Endometrial microvascular endothelial cells (primary cell): Measurements from ENCODE around the gene GATA1. TPM values are rescaled to one million over a fixed set of nuclear protein-coding genes. Genes with fewer than 3 reads are reported as not detected.

ENCODE experiments used
- in situ Hi-C: cut with HindIII; loops from 2 replicates; pipeline ENCODE4 v1.10.0; 2017; ENCODE audit warnings: low sequenced_read_pairs, low pct_unique_long_range_greater_than_20kb; ENCODE audit errors: inconsistent ontology term
- total RNA-seq: library from RNA; depleted of rRNA; stranded (reverse); fragments of >200 nt; gene quantifications from one replicate; pipeline ENCODE4 v1.2.3, GENCODE V29; 2015; ENCODE audit errors: inconsistent ontology term

Gene GATA1
- total RNA-seq, 1 donor from 2014 or later: not detected

DNA sequence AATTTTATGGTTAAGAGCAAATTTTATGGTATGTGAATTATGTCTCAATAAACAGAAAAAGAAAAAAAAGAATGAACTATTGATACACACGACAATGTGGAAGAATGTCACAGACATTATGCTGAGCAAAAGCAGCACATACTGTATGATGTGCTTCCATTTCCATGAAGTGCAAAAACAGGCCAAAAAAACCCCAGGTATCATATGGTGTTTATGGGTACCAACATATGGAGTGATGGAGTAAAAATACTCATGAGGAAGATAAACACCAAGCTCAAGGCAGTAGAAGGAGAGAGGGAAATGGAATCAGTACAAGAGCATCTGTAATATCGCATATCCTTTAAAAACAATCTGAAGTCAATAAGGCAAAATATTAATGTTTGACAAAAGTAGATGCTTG lies 4.2 kb upstream of the GATA1 start:
- in situ Hi-C loops: no loop called here

DNA sequence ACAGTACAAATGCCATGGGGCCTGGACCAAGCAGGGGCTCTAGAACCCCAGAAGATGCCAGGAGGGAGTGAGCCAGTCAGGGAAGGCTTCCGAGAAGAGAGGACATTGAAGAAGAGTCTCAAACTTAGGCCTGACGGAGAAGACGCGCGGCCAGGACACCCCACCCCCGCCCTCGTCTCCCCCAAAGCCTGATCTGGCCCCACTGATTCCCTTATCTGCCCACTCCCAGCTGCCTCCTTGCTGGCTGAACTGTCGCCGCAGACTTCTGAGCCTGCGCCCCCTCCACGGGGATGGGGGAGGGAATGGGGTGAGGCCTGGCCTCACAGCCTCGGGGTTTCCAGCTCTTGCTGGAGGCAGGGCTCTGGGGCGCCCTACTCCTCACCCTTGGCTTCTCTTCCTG lies 3.6 kb upstream of the GATA1 start:
- in situ Hi-C loops: no loop called here

DNA sequence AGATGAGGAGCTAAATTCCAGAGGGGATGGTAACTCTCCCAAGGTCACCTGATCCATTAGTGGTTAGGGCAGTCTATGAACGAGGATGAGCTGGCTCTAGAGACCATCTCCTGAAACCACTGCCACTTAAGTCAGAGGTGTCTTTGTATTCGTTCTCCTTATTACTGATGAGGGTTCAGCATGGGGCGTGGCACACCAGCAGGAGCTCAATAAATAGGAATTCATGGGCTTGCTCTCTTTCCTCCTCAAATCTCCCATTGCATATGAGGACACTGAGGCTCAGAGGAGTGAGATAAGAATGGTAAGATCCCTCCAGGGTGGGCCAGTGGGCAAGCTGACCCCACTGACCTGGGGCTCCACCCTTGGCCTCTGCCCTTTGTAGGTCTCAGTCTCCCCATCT lies 1.7 kb upstream of the GATA1 start:
- in situ Hi-C loops: no loop called here

DNA sequence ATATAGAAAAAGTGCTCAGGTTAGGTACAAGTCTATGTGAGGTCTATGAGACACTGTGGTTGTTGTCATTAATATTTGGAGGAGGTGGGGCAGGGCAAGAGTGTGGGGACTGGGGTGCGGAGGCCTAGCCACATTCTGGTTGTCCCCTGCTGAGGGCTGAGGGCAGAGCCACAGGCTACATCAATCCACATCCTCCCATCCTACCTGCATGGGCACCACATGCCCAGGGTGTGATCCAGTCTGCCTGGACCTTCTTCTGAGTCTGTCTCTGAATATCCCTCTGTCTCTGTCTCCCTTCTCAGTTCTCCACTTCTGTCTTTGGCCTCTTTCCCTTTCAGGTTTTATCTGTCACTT lies 1.2 kb upstream of the GATA1 start:
- in situ Hi-C loops: no loop called here

DNA sequence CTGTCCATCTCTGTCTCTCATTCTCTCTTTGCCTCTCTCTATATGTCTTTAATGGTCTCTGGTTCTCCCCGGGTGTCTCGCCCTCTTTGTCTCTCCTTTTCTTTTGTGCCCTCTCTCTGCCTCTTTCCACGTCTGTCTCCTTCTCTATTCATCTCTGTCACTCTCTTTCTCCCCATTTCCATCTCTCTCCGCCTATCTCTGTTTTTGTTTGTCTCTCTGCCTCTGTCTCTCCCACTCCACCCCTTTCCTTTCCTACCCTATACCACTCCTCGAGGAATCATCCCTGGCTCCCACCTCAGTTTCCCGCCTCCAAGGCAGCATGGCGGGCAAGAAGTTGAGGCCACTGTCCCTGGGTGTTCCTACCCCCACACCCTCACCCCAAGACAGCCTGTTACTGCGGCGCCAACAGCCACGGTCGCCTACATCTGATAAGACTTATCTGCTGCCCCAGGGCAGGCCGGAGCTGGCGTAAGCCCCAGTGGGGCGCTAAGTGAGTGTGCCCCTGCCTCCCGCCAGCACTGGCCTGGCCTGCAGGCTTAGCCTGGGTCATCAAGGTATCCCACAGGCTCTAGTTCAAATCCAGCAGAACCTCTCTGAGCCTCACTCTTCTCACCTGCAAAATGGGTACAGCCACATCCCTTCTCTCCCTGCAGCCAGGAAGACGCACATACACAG lies 713 bp upstream of the GATA1 start:
- in situ Hi-C loops: no loop called here

DNA sequence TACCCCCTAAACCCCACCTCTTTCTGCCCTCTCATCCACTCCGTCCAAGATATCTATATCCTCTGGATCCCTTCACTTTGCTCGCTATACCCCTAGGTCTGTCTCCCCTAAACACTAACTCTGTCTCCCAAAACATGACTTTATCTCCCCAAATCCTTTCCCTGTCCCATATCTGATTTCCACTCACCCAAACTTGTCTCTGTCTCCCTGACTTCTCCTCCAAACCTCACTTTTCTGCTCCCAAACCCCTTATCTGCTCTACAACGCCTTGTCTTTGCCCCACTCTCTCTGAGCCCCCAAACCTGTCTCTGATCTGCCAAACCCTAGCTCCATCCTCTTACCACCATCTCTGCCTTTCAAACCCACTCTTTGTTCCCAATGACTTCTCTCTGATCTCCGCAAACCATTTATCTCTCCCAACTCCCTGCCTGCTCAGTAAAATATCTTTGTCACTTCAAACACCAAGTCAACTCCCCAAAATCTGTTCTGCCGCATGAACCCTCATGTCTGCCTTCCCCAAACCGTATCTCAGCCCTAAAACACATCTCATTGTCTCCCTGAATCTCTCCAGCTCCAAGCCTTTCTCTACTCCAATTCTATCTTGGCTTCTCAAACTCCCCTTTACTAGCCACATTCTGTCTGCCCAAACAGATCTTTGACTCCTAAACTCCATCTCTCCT lies 575 bp downstream of the GATA1 start:
- in situ Hi-C loops: no loop called here

DNA sequence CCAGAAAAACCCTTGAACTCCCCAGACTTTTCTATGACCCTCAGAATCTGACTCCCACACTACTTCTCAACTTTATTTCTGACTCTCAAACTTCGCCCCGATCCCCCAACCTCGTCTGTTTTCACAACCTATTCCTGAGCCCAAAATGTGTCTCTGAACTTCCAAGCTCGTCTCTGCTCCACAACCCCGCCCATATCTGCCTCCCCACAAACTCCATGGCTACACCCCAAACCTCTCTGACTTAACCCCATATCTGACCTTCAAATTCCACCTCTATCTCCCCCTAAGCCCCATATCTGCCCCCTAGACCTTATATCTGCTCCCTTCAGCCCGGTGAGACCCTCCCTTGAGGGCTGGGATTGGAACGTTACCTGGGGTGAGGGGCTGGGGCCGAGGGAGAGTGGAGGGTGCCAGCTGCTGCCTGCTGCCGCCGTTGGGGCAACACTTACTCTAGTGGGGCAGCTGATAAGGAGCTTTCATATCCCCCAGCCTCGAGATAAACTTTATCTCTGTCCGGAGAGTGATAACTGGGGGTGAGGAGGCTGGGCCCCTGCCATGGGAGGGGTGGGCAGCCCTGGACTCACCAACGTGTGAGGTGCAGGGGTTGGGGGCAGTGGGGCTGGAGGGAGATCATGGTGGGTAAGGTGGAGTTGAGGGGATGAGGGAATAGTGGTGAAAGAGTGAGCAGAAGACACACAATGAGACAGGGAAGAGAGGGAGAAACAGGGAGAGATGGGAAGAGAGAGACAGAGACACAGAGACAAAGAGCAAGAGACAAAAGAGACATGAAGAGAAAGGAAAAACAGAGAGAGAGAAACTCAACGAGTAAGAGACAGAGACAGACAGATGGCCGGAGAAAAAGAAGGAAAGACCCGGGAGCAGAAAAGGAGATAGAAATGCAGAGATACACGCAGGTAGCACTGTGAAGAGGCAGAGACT lies 1.4 kb downstream of the GATA1 start:
- in situ Hi-C loops: no loop called here

DNA sequence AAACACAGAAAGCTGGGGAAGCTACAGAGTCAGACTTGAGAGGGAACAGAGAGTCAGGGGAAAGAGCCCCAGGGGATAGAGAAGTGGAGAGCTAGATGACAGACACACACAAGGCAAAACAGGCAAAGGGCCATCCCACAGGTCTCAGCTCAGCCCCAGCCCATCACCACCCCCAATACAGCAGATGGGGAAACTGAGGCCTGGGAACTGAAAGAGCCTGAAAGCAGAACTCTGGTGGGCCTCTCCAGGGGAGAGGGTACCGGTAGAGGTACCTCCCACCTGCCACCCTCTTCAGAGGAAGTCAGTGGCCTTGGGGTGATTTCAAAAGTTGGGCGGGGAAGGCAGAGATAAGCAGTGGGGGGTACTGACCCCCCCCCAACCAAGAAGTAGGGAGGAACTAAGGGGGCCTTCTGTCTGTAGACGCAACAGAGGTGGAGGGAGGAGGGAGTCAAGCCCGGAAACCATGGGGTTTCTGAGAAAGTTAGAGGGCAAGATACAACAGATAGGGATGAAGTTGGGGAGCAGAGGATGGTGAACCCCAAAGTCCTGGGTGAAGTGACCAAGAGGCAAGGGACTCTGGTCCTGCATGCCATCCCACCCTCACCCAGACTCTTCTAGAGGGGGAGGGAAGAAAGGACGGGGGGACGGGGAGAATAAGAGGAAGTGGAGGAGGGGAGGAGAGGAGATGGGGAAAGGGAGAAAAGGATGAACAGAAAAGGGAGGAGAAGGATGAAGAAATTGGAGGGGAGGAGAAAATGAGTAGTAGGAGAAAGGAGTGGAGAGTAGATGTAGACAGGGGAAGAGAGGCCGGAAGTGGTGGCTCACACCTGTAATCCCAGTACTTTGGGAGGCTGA lies 3.2 kb downstream of the GATA1 start:
- in situ Hi-C loops: no loop called here

DNA sequence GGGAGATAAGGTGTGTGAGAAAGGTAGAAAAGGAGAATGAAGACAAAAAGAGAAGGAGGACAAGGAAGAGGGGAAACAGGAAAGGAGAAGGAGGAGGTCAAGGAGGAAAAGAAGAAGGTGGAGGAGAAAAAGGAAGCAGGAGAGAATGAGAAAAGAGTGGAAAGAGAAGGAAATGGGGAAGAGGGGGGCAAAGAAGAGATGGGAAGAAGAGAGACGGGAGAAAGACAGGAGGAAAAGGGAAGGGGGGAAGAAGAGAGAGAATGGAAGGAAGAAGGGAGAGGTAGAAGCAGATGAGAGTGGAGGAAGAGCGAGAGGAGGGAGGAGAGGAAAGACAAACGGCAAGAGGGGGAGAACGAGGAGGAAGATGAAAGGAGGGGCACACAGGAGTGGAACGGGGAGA lies 4.1 kb downstream of the GATA1 start:
- in situ Hi-C loops: no loop called here

DNA sequence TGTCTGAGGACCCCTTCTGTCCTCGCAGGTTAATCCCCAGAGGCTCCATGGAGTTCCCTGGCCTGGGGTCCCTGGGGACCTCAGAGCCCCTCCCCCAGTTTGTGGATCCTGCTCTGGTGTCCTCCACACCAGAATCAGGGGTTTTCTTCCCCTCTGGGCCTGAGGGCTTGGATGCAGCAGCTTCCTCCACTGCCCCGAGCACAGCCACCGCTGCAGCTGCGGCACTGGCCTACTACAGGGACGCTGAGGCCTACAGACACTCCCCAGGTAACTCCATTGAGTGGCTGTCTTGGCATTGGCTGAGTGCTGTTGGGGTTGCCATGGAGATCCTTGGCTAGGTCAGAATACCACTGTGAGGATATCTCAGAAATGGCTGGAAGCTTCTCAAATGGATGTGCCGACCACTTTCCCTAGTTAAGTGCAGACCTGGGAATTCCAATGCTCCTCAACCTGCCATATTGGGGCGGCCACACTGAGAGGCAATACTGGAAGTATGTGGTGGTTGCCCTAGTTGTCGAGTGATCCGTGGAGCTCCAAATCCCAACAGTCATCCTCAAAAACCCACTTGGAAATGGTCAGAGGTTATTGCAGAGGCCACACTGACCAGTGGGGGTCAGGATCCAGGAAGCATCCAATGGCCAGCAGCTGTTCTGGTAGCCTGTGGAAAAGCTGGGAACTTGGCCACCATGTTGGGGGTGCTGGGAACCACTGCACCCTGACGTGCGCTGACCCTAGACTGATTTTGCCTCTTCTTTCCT lies 4.9 kb downstream of the GATA1 start:
- in situ Hi-C loops: no loop called here

DNA sequence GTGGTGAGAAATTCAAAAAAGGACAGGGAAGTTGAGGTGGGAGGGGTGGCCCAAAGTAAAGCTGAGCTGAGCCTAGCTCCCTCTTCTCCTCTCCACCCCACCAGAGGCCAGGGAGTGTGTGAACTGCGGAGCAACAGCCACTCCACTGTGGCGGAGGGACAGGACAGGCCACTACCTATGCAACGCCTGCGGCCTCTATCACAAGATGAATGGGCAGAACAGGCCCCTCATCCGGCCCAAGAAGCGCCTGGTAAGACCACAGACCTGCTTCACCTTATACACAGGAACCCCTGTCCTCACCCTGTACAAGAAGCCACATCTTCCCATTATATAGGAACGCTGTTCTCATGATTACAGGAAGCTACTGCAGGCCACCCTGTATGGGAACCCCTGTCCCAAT lies 5.8 kb downstream of the GATA1 start:
- in situ Hi-C loops: no loop called here

DNA sequence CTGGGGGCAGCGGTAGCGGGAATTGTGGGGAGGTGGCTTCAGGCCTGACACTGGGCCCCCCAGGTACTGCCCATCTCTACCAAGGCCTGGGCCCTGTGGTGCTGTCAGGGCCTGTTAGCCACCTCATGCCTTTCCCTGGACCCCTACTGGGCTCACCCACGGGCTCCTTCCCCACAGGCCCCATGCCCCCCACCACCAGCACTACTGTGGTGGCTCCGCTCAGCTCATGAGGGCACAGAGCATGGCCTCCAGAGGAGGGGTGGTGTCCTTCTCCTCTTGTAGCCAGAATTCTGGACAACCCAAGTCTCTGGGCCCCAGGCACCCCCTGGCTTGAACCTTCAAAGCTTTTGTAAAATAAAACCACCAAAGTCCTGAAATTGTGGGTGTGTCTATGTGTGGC lies 7.5 kb downstream of the GATA1 start:
- in situ Hi-C loops: no loop called here

DNA sequence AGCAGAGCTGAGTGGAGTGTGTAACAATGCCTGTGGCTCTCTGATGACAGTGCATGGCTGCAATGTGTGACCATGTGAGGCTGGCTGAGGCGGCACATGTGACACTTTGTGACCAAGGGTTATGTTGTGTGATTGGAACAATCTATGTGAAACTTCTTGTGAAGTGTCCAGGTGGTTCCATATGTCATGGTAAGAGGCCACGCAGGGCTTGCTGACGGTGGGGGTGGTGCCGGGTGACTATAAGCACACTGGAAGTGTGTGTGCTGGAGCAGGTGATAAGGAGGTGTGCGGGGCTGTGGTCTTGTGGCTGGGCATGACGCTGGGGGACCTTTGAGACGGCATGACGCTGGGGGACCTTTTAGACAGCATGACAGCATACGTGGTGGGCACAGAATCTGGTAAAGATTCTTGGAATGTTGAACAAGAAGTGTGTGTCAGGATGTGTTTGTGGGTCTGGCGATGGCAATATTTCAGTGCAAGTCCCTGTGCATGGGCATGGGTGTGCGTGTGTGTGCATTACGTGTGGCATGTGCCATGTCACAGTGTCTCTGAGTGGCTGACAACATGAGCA lies 8.0 kb downstream of the GATA1 start:
- in situ Hi-C loops: no loop called here

DNA sequence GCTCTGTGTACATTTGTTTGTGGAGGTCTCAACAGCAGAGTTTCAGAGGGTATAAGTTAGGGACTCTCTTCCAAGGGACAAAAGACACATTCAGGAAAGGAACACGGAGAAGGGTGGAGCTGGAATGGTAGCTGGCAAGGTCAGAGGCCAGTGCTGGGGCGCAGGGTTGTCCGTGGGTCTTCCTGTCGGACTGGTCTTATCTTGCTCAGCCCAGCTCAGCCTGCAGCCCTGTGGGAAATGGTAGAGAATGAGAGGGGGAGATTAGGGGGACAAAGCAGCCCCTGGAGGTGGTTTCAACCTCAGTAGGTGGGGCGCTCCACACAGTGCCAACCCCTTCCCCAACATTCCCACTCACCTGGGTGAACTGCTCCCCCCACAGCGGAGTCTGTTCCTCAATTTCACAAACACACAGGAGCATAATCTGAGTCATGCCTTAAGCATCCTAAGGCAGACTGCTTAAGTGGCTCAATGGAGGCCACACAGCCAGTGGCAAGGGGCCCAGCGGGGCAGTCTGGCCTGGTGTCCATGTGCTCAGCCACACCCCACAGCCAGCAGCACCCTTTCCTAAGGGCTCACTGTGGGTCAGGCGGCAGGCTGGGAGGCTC lies 8.6 kb downstream of the GATA1 start:
- in situ Hi-C loops: no loop called here

DNA sequence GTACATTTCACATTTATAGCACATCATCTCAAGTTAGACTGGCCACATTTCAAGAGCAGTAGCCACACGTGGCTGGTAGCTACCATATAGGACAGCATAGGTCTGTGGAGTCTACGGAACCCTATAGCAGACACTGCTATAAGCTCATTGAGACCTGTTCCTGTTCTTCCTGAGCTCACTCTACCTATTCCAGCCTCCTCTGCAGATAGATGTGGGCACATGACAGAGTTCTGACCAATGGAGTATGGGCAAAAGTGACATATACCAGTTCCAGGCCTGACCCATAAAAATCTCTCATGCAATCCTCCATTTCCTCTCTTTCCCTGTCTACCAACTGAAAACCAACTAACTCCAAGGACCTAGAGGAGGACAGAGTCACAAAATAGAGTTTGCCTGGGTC lies 11.9 kb downstream of the GATA1 start:
- in situ Hi-C loops: no loop called here

DNA sequence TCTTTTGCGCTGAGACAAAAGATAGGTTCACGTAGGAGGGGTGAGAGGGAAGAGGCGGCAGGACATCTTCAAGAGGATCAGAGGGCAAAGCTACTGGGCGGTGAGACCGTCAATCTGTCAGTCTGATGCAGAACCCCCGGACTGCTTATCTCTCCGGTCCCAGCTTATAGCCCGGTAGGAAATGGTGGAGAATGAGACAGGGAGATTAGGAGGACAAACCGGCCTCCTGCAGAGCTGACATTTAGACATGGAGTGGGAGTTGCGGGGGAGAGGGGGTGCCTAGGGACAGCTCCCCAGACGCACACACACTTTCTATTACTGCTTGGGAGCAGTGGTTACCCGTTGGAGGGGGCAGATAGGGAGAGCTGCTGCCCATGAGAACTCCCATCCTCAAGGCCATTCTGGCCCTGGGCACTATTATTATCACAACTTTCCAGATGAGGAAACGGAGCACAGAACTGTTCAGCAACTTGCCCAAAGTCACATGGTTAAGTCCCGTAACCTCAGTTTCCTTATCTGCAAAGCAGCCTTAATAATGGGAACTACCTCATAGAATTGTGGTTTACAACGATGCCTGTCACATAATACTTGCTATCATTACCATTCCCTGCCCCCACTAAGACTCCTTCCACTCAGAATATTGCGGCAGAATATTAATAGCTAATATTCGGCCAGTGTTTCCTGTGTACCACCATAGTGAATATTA lies 14.3 kb downstream of the GATA1 start:
- in situ Hi-C loops: no loop called here
